ENCODE results near the gene CCR4. TPM values are rescaled to one million over a fixed set of nuclear protein-coding genes. Genes with fewer than 3 reads are reported as not detected.
"Not testable (repeated sequence)": the region's sequence is repeated elsewhere in the genome, so short reads cannot be mapped to it uniquely, and the experiment has no call there.

The CCR4 gene
- total RNA-seq (2014; rRNA removed; shearing (Covaris generic)) = not detected in 2 replicates

DNA sequence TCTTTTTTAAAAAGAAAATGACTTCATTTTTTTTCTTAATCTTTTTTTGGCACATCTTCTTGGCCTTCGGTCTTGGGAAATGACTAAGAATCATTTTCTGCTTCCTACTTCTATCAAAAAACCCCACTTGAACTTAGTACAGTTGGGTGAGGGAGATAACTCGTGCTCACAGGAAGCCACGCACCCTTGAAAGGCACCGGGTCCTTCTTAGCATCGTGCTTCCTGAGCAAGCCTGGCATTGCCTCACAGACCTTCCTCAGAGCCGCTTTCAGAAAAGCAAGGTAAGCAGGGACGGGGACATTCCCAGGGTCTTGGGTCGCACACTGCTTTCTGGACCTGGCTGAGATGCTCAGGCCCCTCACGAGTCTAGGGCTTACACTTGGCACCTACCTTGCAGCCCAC, at the start of gene CCR4:
Gene CCR4 (plus strand): TSS at position 235 of the 402 bp plus-strand sequence. CDS start 1,779 bp downstream, outside the sequence.
- no peak for DNase-seq (ENCODE audit: low spot score)

- DNase-seq (ENCODE audit: low spot score) = not testable (repeated sequence)
These were observed 48.5 kb upstream of the CCR4 start for GRCh38 chr3:32902887-32903371.

- no peak for DNase-seq (ENCODE audit: low spot score)
These were observed 47.5 kb upstream of the CCR4 start for GRCh38 chr3:32903953-32904352.

DNA sequence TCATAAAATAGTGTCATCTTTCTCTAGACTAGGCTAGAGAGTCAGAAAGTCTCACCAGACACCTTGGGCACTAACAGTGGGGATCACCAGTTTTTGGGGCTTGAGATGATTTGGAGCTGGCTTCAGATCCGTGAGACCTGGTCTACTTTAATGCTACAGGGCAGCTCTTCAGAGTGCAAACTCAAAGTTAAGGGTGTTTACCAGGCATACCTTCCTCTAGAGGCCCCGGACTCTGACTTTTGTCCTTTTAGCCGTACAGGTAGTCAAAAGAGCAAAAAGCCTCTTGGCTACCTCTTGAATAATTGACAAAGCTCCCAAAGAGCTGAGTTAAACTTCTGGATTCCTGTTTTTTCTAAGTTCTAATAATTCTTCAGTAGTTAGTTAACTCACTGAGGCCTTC, 41.4 kb upstream of the CCR4 start:
- no peak for DNase-seq (ENCODE audit: low spot score)

GRCh38 chr3:32910954-32911353, 40.5 kb upstream of the CCR4 start:
- no peak for DNase-seq (ENCODE audit: low spot score)

- no peak for DNase-seq (ENCODE audit: low spot score)
These were observed 39.4 kb upstream of the CCR4 start for GRCh38 chr3:32912046-32912445.

DNA sequence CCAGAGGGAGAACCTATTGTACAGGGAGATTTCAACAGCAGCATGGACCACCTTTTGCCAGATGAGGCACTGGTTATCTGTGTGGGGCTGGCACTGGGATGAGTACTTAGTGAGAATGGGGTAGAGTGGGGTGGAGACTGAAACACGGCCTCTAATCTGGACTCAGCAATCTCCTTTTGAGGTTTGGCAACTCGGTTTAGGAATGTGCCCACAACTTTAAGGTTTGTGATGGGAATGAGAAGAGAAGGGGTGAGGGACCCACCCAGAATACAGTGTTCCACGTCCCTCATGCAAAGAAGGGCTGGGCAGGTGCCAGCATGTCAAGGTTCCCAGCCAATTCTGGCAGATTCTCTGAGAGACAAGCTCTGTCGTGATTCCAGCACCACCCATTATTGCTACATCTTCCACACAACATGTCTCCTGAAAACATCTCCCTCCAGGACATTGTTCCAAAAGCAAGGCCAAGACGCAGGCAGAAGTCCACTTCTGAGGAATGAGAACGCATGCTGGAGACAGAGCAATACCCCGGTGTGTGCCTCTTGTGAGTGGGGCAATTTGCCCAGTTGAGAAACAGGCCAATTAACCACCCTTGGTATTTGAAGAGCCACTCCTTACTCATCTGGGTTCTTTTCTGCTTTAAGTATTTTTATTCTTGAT, 37.5 kb upstream of the CCR4 start:
- DNase-seq (ENCODE audit: low spot score) = no peak

GRCh38 chr3:32919920-32920319, 31.5 kb upstream of the CCR4 start:
- DNase-seq (ENCODE audit: low spot score) = no peak

DNA sequence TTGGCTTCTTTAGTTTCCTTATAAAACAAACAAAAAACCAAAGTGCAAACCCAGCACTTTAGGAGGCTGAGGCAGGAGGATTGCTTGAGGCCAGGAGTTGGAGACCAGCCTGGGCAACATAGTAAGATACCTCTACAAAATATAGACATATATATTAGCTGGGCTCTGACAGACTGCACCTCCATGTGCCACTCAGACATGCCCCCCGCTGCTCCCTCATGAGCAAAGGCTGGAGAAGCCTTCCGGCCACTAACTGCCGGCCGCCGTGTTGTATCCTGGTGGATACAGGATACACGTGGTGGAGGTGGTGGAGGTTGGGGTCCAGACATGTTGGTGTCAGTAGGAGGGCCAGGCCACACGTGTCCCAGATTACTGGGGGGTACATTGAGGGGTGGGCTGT, 29.4 kb upstream of the CCR4 start:
- no peak for DNase-seq (ENCODE audit: low spot score)

GRCh38 chr3:32930161-32930560, 21.3 kb upstream of the CCR4 start:
- no peak for DNase-seq (ENCODE audit: low spot score)

DNA sequence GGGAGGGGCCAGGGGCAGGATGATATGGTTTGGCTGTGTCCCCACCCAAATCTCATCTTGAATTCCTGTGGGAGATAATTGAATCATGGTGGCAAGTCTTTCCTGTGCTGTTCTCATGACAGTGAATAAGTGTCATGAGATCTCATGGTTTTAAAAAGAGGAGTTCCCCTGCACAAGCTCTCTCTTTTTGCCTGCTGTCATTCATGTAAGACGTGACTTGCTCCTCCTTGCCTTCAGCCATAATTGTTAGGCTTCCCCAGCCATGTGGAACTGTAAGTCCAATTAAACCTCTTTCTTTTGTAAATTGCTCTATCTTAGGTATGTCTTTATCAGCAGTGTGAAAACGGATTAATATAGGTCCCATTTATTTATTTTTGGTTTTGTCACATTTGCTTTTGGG, 20.2 kb upstream of the CCR4 start:
- not testable (repeated sequence) for DNase-seq (ENCODE audit: low spot score)

DNA sequence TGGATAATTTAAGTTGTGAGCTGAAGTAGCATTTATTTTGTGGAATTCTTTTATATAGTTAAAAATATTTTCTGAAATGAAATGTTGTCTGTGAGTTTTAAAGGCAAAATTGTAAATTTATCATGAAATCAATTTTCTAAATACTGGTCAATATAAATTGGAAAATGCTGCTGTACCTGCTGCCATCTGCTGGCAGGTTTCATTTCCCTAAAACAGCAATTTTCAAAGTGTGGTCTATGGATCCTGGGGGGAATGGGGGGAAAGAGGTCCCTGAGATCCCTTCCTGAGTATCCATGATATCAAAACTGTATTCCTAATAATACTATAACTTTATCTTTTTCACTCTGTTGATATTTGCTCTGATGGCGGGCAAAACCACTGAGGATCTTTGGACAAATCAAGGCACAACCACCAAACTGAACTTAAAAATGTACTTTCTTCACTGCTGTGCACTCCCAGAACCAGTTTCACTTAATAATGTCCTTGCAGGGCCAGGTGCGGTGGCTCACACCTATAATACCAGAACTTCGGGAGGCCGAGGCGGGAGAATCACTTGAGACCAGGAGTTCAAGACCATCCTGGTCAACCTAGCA, 17.2 kb upstream of the CCR4 start:
- peak; percentile 45 for DNase-seq (ENCODE audit: low spot score)

- DNase-seq (ENCODE audit: low spot score) = no peak
These were observed 14.1 kb upstream of the CCR4 start for GRCh38 chr3:32937331-32937730.

- DNase-seq (ENCODE audit: low spot score) = not testable (repeated sequence)
These were observed 11.7 kb upstream of the CCR4 start for GRCh38 chr3:32939531-32940284.

GRCh38 chr3:32940726-32941125, 10.7 kb upstream of the CCR4 start:
- no peak for DNase-seq (ENCODE audit: low spot score)

GRCh38 chr3:32945136-32945535, 6.3 kb upstream of the CCR4 start:
- no peak for DNase-seq (ENCODE audit: low spot score)

- not testable (repeated sequence) for DNase-seq (ENCODE audit: low spot score)
These were observed 5.8 kb upstream of the CCR4 start for GRCh38 chr3:32945598-32945997.

DNA sequence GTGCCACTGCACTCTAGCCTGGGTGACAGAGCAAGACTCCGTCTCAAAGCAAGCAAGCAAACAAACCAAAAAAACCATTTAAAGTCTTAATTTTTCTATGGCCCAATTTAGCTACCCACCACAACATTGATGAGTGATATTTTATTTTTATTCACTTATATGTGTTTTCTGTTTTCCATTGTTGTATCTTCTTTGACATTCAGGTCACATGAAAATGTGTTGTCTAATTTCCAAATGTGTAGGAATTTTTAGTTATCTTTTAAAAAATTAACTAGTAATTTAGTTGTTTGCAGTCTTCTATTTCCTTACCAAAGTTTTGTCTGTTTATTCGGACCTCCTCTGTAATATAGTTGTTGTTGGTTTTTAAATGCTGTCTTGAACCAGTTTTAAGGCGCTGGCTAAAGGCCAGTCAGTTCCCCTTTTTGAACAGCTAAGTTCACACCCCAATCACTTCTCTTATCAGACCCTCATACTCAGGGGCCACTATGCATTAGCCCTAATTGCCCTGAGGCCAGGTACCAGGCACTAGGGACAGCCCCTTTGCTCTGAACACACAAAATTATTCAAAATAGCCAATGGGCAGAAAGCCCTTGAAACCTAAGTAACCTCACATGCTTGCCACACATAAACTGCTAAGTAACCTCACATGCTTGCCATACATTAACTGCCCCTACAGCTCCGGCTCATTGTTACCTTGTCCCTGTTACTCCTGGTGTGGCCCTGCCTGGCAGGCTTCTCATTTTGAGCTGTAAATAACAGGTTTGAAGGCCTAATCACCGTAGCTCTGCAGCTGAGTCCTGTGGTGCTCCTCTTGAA, 4.3 kb upstream of the CCR4 start:
- no peak for DNase-seq (ENCODE audit: low spot score)

DNA sequence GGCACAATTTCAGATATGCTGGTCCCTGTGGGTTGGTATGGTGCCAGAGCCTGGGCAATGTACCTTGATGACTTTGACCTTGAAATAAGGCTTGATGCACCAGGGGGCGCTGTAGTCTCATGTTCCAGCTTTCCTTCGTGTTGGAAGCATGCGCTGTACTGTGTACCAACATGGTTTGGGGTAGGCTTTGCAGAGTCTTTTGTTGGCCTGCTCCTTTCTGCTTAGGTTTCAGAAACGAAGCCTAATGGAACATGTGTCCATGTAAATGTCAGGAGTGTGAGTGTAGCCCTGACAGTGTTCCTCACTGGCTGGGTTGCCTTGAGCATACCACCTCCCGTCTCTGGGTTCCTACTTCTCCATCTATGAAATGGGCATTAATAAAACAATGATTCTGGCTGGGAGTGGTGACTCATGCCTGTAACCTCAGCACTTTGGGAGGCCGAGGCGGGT, 3.6 kb upstream of the CCR4 start:
- peak; percentile 86 for DNase-seq (ENCODE audit: low spot score)

DNA sequence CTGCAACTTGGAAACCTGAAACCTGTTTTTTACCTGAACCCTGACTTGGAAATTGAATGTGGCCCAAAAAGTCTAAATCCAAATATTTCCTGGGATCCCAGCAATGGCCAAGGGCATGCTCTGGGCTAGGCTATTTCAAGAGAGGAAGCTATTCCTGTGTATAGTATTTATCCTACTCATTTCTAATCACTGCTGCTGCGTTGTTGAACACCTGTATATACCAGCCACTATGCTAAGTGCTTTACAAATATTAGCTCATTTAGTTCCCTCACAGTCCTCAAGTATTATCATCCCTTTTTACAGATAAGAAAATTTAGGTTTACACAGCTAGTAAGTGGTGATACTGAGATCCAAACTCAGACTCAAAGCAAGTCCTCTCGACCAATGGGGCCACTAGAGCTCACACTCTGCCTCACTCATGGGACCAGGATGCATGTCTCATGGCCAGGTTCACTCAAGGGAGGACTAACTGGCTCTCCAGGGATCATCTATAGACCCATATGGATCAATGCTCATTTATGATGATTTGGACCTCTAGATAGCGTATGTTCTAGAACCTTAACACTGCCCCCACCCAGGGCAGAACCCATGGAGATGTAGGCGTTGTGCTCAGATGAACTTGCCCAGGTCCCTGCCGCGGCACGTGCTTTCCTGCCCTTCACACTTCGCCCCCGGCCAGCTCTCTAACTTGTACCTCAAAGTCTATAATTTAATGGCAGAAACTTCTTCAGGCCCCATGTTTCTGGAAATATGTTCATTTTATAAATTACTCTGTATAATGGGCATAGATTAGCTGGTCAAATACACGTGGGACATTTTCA, 2.6 kb upstream of the CCR4 start:
- DNase-seq (ENCODE audit: low spot score) = no peak

DNA sequence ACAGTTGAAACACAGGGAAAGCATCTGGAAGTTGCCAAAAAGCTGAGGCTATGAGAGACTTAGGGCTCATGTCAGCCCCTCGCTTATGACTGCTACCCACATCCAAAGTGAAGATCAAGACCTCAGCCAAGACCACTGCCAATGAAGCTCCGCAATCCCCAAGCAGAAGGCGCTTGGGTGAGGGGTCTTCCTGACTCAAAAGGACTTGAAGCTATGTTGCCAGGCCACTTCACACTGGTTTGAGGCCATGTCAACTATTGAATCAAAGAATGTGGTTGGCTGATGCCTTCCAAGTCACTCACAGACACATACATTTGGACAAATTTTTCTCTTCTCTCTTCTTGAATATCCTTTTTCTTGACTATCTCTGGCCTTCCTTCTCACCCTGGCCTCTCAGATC, 928 bp upstream of the CCR4 start:
- no peak for DNase-seq (ENCODE audit: low spot score)

Data from HT-29 (cell line).